Tibial nerve (tissue), 4 donors: ENCODE data around the gene MYCT1. TPM values are rescaled to one million over a fixed set of nuclear protein-coding genes. Genes with fewer than 3 reads are reported as not detected.

Experiments used
- DNase-seq, 2 donors: peaks; one replicate each; pipeline ENCODE4 v3.0.0-alpha.2; 2019; ENCODE audit warnings: low spot score in 2 of 2
- H3K27ac ChIP-seq, 4 donors: fragments of 200-600 bp; sonication (generic) in 3 of 4; one replicate each; pipeline ENCODE4 v1.5.1; 2017 to 2019; ENCODE audit warnings: mild to moderate bottlenecking in 1 of 4
- H3K27me3 ChIP-seq, 2 donors: fragments of 200-600 bp; sonication (generic) in 1 of 2; one replicate each; pipeline versions ENCODE4 v1.5.1 to v1.6.0; 2017 to 2019
- H3K36me3 ChIP-seq, 3 donors: fragments of 200-600 bp; sonication (generic); one replicate each; pipeline ENCODE4 v1.5.1; 2018 to 2019
- H3K4me1 ChIP-seq, 4 donors: fragments of 200-600 bp; sonication (generic) in 3 of 4; one replicate each; pipeline ENCODE4 v1.5.1; 2017 to 2019
- H3K4me3 ChIP-seq, 4 donors: fragments of 200-600 bp; sonication (generic) in 3 of 4; one replicate each; pipeline ENCODE4 v1.5.1; 2017 to 2019; ENCODE audit warnings: mild to moderate bottlenecking in 1 of 4, moderate library complexity in 1 of 4
- H3K9me3 ChIP-seq, 4 donors: fragments of 200-600 bp; sonication (generic) in 3 of 4; one replicate each; pipeline ENCODE4 v1.5.1; 2017 to 2019
- CTCF ChIP-seq, 5 experiments: fragments of 200-600 bp in 3 of 5; fragments of 450-650 bp in 2 of 5; sonication (generic) in 3 of 5; IDR thresholded peaks; one replicate each; pipeline ENCODE4 v1.5.1; 2016 to 2019; ENCODE audit warnings: antibody characterized with exemption in 5 of 5, mild to moderate bottlenecking in 3 of 5, moderate library complexity in 2 of 5
- EP300 ChIP-seq, 2 donors: sonication (generic); formaldehyde crosslinking; IDR thresholded peaks; one replicate each; pipeline ENCODE4 v1.6.1; 2017; ENCODE audit warnings: antibody characterized with exemption in 2 of 2, mild to moderate bottlenecking in 1 of 2
- POLR2A ChIP-seq, 2 donors: fragments of 450-650 bp; IDR thresholded peaks; one replicate each; pipeline ENCODE4 v1.6.1; 2017; ENCODE audit warnings: antibody characterized with exemption in 2 of 2, mild to moderate bottlenecking in 2 of 2, moderate library complexity in 2 of 2
- WGBS, 2 donors: methylation state at CpG; one replicate each; pipeline ENCODE4 v1.1.5; 2018; 5-methylcytosine and 5-hydroxymethylcytosine counted together
- total RNA-seq, 4 donors: library from RNA; depleted of rRNA; stranded (reverse); fragments of >200 nt; gene quantifications; one replicate each; pipeline ENCODE4 v1.1.0, GENCODE V29; 2016

MYCT1 gene
- total RNA-seq, 4 donors from 2014 or later: 13.6 to 31.2 (median 21.2) TPM

GRCh38 chr6:152685819-152686218 lies 11.9 kb upstream of the MYCT1 start:
- Histone ChIP-seq H3K4me1 (no peaks in the 10 kb centered on the region), H3K27ac (no peak overlapping the region), H3K27me3 (no peaks in the 10 kb centered on the region), H3K4me3 (no peak overlapping the region), H3K36me3 (no peaks in the 10 kb centered on the region), H3K9me3 (peaks cover 0 to 6% (median 0%) of the 10 kb centered on the region in 4 donors)
- TF ChIP-seq EP300 (IDR thresholded peaks at IDR 0.05) (no peak), POLR2A (IDR thresholded peaks at IDR 0.05) (no peak), CTCF (IDR thresholded peaks at IDR 0.05) (no peak)
- 88 to 91% methylated on average over 12 of the region's 12 CpGs for WGBS, 2 donors
- no peak for DNase-seq

- Histone ChIP-seq H3K27ac (no peak overlapping the region), H3K9me3 (no peaks in the 10 kb centered on the region), H3K36me3 (no peaks in the 10 kb centered on the region), H3K4me3 (no peak overlapping the region), H3K27me3 (no peaks in the 10 kb centered on the region), H3K4me1 (no peaks in the 10 kb centered on the region)
- WGBS, 2 donors: 60 to 69% methylated on average over 3 of the region's 3 CpGs
- TF ChIP-seq EP300 (IDR thresholded peaks at IDR 0.05) (no peak), CTCF (IDR thresholded peaks at IDR 0.05) (no peak), POLR2A (IDR thresholded peaks at IDR 0.05) (no peak)
- DNase-seq: no peak
These were observed 2.2 kb upstream of the MYCT1 start for GRCh38 chr6:152695372-152696045.

GRCh38 chr6:152696522-152696921 lies 1.2 kb upstream of the MYCT1 start:
- Histone ChIP-seq H3K4me1 (no peaks in the 10 kb centered on the region), H3K27me3 (no peaks in the 10 kb centered on the region), H3K4me3 (no peak overlapping the region), H3K9me3 (no peaks in the 10 kb centered on the region), H3K36me3 (no peaks in the 10 kb centered on the region), H3K27ac (no peak overlapping the region)
- no peak for TF ChIP-seq POLR2A (IDR thresholded peaks at IDR 0.05)
- WGBS, 2 donors: 52 to 54% methylated on average over 2 of the region's 2 CpGs
- DNase-seq: no peak

GRCh38 chr6:152698692-152699091 lies 995 bp downstream of the MYCT1 start:
- Histone ChIP-seq H3K27me3 (no peaks in the 10 kb centered on the region), H3K4me1 (no peaks in the 10 kb centered on the region), H3K9me3 (no peaks in the 10 kb centered on the region), H3K36me3 (no peaks in the 10 kb centered on the region), H3K27ac (peak overlapping the region in 1 of 4 donors; percentile 4), H3K4me3 (peak overlapping the region in 1 of 4 donors; percentile 23)
- 63 to 74% methylated on average over 1 of the region's 1 CpG for WGBS, 2 donors
- TF ChIP-seq EP300 (IDR thresholded peaks at IDR 0.05) (no peak), CTCF (IDR thresholded peaks at IDR 0.05) (no peak), POLR2A (IDR thresholded peaks at IDR 0.05) (no peak)
- DNase-seq: no peak

GRCh38 chr6:152700427-152700826 lies 2.7 kb downstream of the MYCT1 start:
- no peaks in the 10 kb centered on the region for H3K4me1 ChIP-seq
- H3K9me3 ChIP-seq: no peaks in the 10 kb centered on the region
- H3K27ac ChIP-seq: no peak overlapping the region
- H3K4me3 ChIP-seq: peak overlapping the region in 1 of 4 donors; percentile 32
- 51 to 62% methylated on average over 5 of the region's 5 CpGs for WGBS, 2 donors
- no peaks in the 10 kb centered on the region for H3K27me3 ChIP-seq
- no peak for DNase-seq
- no peaks in the 10 kb centered on the region for H3K36me3 ChIP-seq
- TF ChIP-seq EP300 (IDR thresholded peaks at IDR 0.05) (peak in 1 of 2 donors; percentile 7), POLR2A (IDR thresholded peaks at IDR 0.05) (no peak)

GRCh38 chr6:152701081-152701862 lies 3.6 kb downstream of the MYCT1 start:
- no peaks in the 10 kb centered on the region for H3K27me3 ChIP-seq
- DNase-seq: no peak
- 27 to 39% methylated on average over 7 of the region's 7 CpGs for WGBS, 2 donors
- H3K27ac ChIP-seq: peak overlapping the region in 1 of 4 donors; percentile 12
- peak overlapping the region in 1 of 4 donors; percentile 32 for H3K4me3 ChIP-seq
- no peaks in the 10 kb centered on the region for H3K9me3 ChIP-seq
- H3K4me1 ChIP-seq: no peaks in the 10 kb centered on the region
- TF ChIP-seq POLR2A (IDR thresholded peaks at IDR 0.05) (no peak), CTCF (IDR thresholded peaks at IDR 0.05) (no peak), EP300 (IDR thresholded peaks at IDR 0.05) (no peak)
- H3K36me3 ChIP-seq: no peaks in the 10 kb centered on the region
